SK-N-SH treated with all-trans-retinoic acid at 6 μM for 48 hours (cell line): ENCODE results near the gene SBK2.

Experiments used
- BACH2 ChIP-seq: fragments of 250-450 bp; sonication (Bioruptor Pico); IDR thresholded peaks from 2 replicates; pipeline ENCODE4 v1.9.0; 2021; ENCODE audit warnings: mild to moderate bottlenecking, borderline replicate concordance
- SNAI2 ChIP-seq: fragments of 250-450 bp; sonication (Bioruptor Pico); IDR thresholded peaks from 2 replicates; pipeline ENCODE4 v1.5.0; 2020; ENCODE audit warnings: mild to moderate bottlenecking, moderate library complexity
- ZFP30 ChIP-seq: fragments of 450-650 bp; formaldehyde crosslinking; IDR thresholded peaks from 2 replicates; pipeline ENCODE4 v1.5.0; 2022; ENCODE audit warnings: mild to moderate bottlenecking, moderate library complexity
- ZNF8 ChIP-seq: fragments of 450-650 bp; formaldehyde crosslinking; IDR thresholded peaks from 2 replicates; pipeline ENCODE4 v1.5.0; 2020; ENCODE audit warnings: mild to moderate bottlenecking, moderate library complexity
- TF ChIP-seq, protein P1 (sequence below): fragments of 250-450 bp; sonication (Bioruptor Pico); IDR thresholded peaks from 2 replicates; pipeline ENCODE4 v1.8.0; 2020; ENCODE audit warnings: mild to moderate bottlenecking, moderate library complexity, borderline replicate concordance

DNA sequence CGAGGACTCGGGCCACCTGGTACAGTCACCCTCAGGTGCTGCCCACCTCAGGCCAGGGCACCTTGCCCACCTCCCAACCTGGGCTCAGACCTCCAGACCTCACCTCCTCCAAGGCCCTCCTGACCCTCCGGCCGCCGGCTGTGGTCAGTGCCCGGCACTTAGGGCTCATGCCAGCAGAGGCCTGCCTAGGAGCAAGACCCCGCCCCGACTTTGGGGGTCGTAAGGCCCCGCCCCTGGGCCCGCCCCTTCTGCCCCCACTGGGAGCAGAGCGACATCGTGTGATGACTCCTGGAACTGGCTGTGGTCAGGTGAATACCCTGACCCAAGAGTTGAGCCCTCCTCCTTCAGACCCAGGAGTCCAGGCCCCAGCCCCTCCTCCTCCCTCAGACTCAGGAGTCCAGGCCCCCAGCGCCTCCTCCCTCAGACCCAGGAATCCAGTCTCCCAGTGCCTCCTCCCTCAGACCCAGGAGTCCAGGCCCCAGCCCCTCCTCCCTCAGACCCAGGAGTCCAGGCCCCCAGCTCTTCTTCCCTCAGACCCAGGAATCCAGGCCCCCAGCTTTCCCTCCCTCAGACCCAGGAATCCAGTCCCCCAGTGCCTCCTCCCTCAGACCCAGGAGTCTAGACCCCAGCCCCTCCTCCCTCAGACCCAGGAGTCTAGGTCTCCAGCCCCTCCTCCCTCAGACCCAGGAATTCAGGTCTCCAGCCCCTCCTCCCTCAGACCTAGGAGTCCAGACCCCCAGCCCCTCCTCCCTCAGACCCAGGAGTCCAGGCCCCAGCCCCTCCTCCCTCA, at the start of gene SBK2:
- TF ChIP-seq BACH2 (CRISPR knock-in tag) (no peak), ZNF8 (CRISPR knock-in tag) (no peak), SNAI2 (CRISPR knock-in tag) (no peak), ZFP30 (CRISPR knock-in tag) (no peak)
- TF ChIP-seq, protein P1, sequence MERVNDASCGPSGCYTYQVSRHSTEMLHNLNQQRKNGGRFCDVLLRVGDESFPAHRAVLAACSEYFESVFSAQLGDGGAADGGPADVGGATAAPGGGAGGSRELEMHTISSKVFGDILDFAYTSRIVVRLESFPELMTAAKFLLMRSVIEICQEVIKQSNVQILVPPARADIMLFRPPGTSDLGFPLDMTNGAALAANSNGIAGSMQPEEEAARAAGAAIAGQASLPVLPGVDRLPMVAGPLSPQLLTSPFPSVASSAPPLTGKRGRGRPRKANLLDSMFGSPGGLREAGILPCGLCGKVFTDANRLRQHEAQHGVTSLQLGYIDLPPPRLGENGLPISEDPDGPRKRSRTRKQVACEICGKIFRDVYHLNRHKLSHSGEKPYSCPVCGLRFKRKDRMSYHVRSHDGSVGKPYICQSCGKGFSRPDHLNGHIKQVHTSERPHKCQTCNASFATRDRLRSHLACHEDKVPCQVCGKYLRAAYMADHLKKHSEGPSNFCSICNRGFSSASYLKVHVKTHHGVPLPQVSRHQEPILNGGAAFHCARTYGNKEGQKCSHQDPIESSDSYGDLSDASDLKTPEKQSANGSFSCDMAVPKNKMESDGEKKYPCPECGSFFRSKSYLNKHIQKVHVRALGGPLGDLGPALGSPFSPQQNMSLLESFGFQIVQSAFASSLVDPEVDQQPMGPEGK (CRISPR knock-in tag), result no peak
